ENCODE results near the gene RNF151. TPM values are rescaled to one million over a fixed set of nuclear protein-coding genes. Genes with fewer than 3 reads are reported as not detected.
A peak's percentile ranks its signal among the peaks of the same experiment; 100 is the strongest.
"Not testable (repeated sequence)": the region's sequence is repeated elsewhere in the genome, so short reads cannot be mapped to it uniquely, and the experiment has no call there.

RNF151 gene
- total RNA-seq, 2 donors from 2014 or later = not detected

DNA sequence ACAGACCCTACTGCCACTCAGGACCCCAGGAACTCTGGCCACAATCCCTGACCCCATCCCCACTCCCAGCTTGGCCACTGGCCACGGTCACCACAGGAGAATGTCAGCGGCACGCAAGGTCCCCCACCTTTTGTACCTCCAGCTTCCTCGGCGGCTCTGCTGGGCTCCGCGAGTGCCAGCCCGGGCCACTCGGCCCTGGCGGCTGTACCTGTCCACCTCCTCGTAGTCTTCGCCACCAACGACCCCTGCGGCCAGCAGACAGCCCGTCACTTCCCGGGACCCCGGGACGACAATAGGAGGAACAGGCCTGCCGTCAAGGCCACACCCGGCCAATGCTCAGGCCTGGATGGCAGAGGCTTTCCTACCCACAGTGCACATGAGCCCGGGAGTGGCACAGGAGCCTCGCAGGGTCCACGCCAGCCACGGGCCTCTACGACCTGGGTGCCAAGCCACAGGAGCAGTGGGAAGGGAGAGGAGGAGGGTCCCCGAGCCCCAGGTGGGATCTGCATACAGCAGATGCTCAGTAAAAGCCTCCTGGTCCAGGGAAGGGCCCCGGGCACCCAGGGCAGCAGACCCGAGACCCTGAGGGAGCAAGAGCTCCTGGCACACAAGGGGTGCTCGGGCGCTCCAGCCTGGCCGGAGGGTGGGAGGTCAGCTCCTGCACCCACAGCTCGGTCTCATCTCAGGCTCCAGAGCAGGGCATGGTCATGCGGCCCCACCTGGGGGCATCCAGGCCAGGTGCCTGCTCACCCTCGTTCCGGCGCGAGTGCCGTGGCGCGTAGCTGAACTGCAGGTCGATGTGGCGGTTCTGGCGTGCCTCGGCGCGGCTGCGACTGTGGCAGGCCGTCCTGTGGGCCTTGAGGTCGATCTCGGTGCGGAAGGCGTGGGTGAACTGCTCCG lies 35.0 kb downstream of the RNF151 start:
- DNase-seq (ENCODE audit: low spot score) = no peak
- intact Hi-C loops (cut with DNase I) = no loop called here

DNA sequence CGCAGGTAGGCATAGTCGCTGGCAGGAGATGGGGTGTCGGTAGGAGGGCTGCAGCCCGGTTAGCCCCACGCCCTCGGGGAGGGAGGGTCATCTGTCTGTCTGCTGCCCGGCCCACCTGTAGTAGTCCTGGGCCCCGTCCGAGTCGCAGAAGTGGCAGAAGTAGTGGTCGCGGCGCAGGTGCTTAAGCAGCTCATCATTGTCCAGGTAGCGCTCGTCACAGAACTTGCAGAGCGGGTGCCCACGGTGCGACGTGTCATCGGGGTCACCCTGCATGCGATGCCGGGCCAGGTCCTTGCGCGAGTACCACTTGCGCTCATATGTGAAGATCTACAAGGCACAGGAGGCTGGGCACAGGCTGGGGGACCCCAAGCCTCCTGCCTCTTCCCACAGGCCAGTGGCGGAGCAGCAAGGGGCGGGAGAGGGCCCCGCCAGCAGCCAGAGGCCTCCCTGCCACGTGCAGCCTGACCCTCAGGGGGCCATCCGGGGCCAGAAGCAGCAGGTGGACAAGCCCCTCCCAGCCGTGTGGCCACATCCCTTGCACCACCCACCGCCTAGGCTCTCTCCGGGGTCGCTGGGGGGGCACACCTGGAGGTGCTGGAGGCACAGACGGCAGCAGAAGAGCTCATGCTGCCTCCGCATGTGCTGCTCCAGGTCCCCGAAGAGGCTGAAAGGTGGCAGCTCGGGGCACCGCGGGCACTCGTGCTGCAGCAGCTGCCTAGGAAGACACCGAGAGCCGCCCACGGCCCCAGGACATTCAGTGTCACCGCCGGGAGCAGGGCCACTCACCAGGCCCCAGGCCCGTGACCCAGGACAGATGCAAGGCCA lies 36.0 kb downstream of the RNF151 start:
- DNase-seq (ENCODE audit: low spot score) = no peak

DNA sequence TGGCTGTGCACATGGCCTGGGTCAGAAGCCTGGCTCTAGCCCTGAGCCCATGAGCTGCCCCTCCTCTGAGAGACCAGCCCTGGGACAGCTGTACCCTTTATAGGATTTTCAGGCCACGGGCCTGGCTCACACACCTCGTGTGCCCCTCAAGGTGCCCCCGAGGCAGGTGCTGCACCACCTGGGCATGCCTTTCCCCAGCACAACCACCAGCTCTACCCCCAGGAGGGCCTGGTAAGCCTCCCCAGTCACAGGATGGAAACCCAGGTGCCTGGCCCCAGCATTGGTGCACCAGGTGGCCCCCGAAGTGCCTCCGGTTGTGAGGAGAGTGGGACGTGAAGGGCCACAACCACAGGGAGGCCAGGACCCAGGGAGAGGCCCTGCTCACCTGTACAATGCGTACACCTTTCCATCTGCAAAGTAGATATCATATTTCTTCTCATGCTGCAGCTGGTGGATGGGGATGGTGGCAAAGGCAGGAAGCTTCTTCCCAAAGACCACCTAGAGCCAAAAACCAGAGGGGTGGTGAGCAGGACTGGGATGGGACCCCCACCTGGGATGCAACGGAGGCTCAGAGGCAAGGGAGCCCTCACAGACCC lies 36.7 kb downstream of the RNF151 start:
- intact Hi-C loops (cut with DNase I) = no loop called here
- DNase-seq (ENCODE audit: low spot score) = no peak

More for the DNA sequence above, 36.0 kb downstream of the RNF151 start:
- intact Hi-C loops (cut with DNase I) = no loop called here

DNA sequence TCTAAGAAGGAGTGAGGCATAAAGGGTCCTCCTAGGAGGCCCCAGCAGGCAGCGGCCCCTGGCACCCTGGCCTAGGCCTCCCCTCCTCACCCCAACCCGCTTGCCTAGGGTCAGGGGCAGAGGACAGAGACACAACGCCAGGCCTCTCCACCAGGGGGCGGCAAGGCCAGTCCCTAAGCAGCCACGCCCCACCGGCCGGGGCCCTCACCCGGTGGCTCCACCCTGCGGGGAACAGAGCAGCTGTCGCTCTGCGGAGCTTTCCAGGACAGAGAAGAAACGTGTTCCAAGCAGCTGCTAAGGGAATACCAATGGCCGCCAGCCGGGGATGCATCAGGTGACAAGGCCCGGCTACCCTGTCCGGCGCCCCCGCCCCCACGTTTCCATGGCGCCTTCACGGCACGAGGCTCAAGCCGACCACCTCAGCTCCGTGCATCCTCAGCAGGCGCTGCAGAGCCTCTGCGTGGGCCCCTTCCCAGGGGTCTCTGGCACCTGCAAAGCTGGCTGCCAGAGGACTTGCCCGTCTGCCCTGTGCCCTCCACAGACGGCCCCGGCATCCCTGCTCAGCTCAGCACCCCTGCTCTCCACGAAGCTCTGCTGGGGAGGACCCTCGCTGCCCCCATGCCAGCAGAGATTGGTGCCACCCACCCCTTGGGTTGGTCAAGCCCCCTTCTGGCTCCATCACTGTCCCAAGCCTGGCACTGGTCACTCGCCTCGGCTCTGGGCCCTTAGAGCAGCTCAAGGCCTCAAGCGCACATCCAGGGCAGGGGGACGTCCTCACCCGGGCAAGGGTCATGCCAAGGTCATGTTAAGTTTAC lies 37.4 kb downstream of the RNF151 start:
- intact Hi-C loops (cut with DNase I) = no loop called here
- DNase-seq (ENCODE audit: low spot score) = peak; percentile 96

GRCh38 chr16:2004795-2005517 lies 38.3 kb downstream of the RNF151 start:
- intact Hi-C loops (cut with DNase I) = no loop called here
- DNase-seq (ENCODE audit: low spot score) = no peak

DNA sequence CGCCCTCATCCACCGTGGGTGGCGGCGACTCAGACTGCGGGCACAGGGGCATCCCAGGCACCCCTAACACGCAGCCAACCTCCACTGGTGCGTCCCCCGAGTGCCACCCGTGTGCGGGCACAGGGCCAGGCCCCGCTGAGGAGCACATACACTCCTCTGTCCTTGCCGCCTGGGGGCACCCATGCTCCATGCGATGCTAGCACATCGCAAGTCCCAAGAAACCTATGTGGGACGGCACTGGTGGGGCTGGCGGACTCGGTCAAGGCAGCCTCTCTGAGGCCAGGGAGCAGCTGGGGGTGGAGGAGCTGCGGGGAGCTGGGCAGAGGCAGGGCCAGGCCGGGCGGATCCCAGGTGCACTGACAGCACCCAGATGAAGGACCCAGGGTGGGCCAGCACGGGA lies 39.0 kb downstream of the RNF151 start:
- no peak for DNase-seq (ENCODE audit: low spot score)
- intact Hi-C loops (cut with DNase I) = no loop called here

- intact Hi-C loops (cut with DNase I) = no loop called here
- no peak for DNase-seq (ENCODE audit: low spot score)
Observed at GRCh38 chr16:2006317-2006716, 39.7 kb downstream of the RNF151 start.

- DNase-seq (ENCODE audit: low spot score) = no peak
- intact Hi-C loops (cut with DNase I) = no loop called here
Observed at GRCh38 chr16:2007081-2007836, 40.6 kb downstream of the RNF151 start.

GRCh38 chr16:2008009-2008526 lies 41.4 kb downstream of the RNF151 start:
- intact Hi-C loops (cut with DNase I) = no loop called here
- DNase-seq (ENCODE audit: low spot score) = peak; percentile 81

DNA sequence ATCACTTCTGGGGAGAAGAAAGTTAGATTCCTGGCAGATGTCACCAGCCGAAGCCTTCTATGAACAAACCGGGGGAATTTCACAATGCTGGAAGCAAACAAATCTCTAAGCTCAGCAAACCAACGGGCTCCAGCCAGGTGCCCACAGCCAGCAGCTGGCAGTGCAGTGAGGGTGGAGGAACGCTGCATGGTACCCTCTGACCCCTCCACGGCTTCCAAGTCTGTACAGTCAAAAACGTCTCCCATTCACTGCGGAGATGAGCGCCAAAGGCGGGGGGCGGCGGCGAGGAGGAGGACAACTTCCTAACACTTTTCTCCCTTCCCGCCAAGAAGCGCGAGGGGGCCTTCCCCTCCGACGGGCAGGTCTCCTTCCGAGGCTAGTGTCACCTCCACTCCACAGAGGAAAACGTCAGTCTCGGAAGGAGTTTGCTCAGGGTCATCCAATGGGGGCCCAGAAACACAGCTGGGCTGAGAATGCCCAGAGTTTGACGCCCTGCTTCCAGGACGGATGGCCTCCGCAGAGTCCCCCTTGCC lies 42.0 kb downstream of the RNF151 start:
- DNase-seq (ENCODE audit: low spot score) = no peak
- intact Hi-C loops (cut with DNase I) = no loop called here

DNA sequence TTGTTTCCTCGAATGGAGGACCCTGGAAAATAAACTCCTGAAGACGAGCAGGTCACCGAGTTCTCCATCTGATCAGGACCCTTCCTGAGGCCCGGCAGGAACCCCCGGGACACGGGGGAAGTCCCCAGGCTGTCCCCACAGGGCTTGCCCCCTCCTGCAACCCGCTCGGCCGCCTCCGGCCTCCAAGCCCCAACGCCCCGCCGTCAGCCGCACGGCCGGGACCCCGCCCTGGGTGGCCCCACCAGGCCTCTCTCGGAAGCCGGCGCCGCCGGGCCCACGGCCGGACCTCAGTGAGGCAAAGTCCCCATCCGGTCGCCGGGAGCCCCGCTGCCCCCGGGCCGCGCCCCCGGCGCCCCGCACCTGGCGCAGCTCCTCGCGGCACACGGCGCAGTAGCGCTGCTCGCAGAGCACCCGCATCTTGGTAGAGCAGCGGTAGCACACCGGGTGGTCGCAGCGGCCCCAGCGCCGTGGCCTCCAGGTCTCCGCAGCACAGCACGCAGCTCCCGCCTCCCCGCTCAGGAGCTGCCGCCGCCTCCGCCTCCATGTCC lies 42.6 kb downstream of the RNF151 start:
- intact Hi-C loops (cut with DNase I) = no loop called here
- no peak for DNase-seq (ENCODE audit: low spot score)

DNA sequence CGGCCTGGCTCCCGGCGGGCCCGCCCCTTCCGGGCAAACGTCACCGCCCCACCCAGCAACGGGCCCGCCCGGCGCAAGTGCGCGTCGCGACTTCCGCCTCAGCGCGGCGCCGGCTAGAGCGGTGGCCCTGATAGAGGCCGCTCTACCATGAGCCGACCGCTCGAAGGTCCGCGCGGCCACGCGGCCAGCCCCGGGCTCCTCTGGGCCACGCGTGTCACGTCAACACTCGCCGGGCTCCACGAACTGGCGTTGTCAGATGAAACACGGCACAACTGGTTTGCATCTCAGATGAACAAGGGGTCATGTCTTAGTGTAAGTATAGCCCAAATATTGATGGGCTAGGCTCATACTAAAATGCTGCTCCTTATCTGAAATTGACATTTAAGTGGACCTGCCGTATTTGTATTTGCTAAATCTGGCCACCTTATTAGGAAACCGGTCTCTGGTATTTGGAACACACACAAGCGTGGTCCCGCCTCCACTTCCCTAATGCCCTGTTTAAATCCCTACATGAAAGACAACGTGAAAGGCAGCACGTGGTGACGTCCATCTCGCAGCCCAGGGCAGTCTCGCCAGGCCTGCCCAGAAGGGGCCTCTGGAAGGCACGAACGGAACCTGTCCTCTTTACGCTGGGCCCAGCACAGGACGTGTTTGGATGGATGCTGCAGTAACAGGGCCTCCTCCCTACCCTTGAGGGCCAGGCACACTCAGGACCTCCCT lies 43.3 kb downstream of the RNF151 start, which contains the start of gene ZNF598:
TSS of gene ZNF598 (minus strand) at position 31 of the 720 bp plus-strand sequence.
- peak; percentile 94 for DNase-seq (ENCODE audit: low spot score)
- intact Hi-C loops (cut with DNase I) = no loop called here

DNA sequence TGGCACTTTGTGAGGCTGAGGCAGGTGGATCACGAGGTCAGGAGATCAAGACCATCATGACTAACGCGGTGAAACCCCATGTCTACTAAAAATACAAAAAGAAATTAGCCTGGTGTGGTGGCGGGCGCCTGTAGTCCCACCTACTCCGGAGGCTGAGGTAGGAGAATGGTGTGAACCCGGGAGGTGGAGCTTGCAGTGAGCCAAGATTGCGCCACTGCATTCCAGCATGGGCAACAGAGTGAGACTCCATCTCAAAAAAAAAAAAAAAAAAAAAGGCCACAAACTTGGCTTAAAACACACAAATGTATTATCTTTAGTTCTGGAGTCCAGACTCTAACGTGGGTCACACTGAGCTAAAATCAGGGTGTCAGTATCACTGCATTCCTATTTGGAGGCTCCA lies 45.1 kb downstream of the RNF151 start:
- DNase-seq (ENCODE audit: low spot score); intact Hi-C loops (cut with DNase I): not testable (repeated sequence)

GRCh38 chr16:2013527-2013926 lies 46.9 kb downstream of the RNF151 start:
- DNase-seq (ENCODE audit: low spot score) = no peak
- intact Hi-C loops (cut with DNase I) = no loop called here

GRCh38 chr16:2015117-2015946 lies 48.7 kb downstream of the RNF151 start:
- intact Hi-C loops (cut with DNase I) = loop anchor here in 1 of 2 donors (5.0 kb wide), 1 partner anchor 137 kb away; no protein-coding TSS in a partner anchor
- no peak for DNase-seq (ENCODE audit: low spot score)

- DNase-seq (ENCODE audit: low spot score) = no peak
- intact Hi-C loops (cut with DNase I) = loop anchor here in 1 of 2 donors (5.0 kb wide), 1 partner anchor 136 kb away; no protein-coding TSS in a partner anchor
Observed at GRCh38 chr16:2015947-2016208, 49.2 kb downstream of the RNF151 start.

Measured in posterior vena cava (tissue), 2 donors.